HepG2 (cell line): ENCODE data around the gene ENTPD6. TPM values are rescaled to one million over a fixed set of nuclear protein-coding genes. Genes with fewer than 3 reads are reported as not detected.
A peak's percentile ranks its signal among the peaks of the same experiment; 100 is the strongest.

Experiments
- CBFB ChIP-seq: sonication (generic); formaldehyde crosslinking; IDR thresholded peaks from 2 replicates; pipeline ENCODE4 v1.4.0; 2020; ENCODE audit warnings: missing genetic modification reagents
- HNF4G ChIP-seq, 2 experiments: sonication (generic) in 1 of 2; formaldehyde crosslinking in 1 of 2; IDR thresholded peaks; 2 replicates each; pipeline versions ENCODE4 v1.4.0 to v1.6.1; 2011 to 2020; ENCODE audit warnings: borderline replicate concordance in 2 of 2, low read depth in 2 of 2, mild to moderate bottlenecking in 2 of 2, low read length in 1 of 2, missing genetic modification reagents in 1 of 2, moderate library complexity in 1 of 2
- MAZ ChIP-seq, 2 experiments: sonication (generic) in 1 of 2; formaldehyde crosslinking in 1 of 2; IDR thresholded peaks; 2 replicates each; pipeline versions ENCODE4 v1.5.0 to v1.6.1; 2012 to 2020; ENCODE audit warnings: low read depth in 2 of 2, mild to moderate bottlenecking in 2 of 2, borderline replicate concordance in 1 of 2, improper control_type of control experiment in 1 of 2, low read length in 1 of 2, missing genetic modification reagents in 1 of 2, moderate library complexity in 1 of 2
- MED1 ChIP-seq: sonication (generic); formaldehyde crosslinking; IDR thresholded peaks from 2 replicates; pipeline ENCODE4 v1.4.0; 2020; ENCODE audit warnings: missing genetic modification reagents
- PRPF4 ChIP-seq: fragments of 200-400 bp; formaldehyde crosslinking; IDR thresholded peaks from 2 replicates; pipeline ENCODE4 v1.6.1; 2016; ENCODE audit warnings: low read length, low read depth; ENCODE audit not compliant: poor library complexity, severe bottlenecking
- SIX4 ChIP-seq: sonication (generic); formaldehyde crosslinking; IDR thresholded peaks from 2 replicates; pipeline ENCODE4 v1.4.0; 2020; ENCODE audit warnings: missing genetic modification reagents
- TAF1 ChIP-seq: sonication (generic); formaldehyde crosslinking; IDR thresholded peaks from 2 replicates; pipeline ENCODE4 v1.4.0; 2020; ENCODE audit warnings: missing genetic modification reagents
- ZNF12 ChIP-seq: sonication (generic); formaldehyde crosslinking; IDR thresholded peaks from 2 replicates; pipeline ENCODE4 v1.5.0; 2020; ENCODE audit warnings: missing genetic modification reagents
- ZNF224 ChIP-seq: sonication (generic); formaldehyde crosslinking; IDR thresholded peaks from 2 replicates; pipeline ENCODE4 v1.5.0; 2020; ENCODE audit warnings: mild to moderate bottlenecking, missing genetic modification reagents
- ZNF343 ChIP-seq: sonication (generic); formaldehyde crosslinking; IDR thresholded peaks from 2 replicates; pipeline ENCODE4 v1.4.0; 2020; ENCODE audit warnings: mild to moderate bottlenecking, missing genetic modification reagents
- ZNF460 ChIP-seq: sonication (generic); formaldehyde crosslinking; IDR thresholded peaks from 2 replicates; pipeline ENCODE4 v1.5.1; 2020; ENCODE audit warnings: missing genetic modification reagents, mild to moderate bottlenecking, borderline replicate concordance
- ZNF546 ChIP-seq: sonication (generic); formaldehyde crosslinking; conservative IDR thresholded peaks from 2 replicates; pipeline ENCODE4 v1.8.1; 2023; ENCODE audit warnings: mild to moderate bottlenecking, missing genetic modification reagents
- ZNF883 ChIP-seq: sonication (generic); formaldehyde crosslinking; IDR thresholded peaks from 2 replicates; pipeline ENCODE4 v1.5.1; 2020; ENCODE audit warnings: mild to moderate bottlenecking, missing genetic modification reagents; ENCODE audit errors: not compliant biosample characterization
- ZSCAN12 ChIP-seq: sonication (generic); formaldehyde crosslinking; IDR thresholded peaks from 2 replicates; pipeline ENCODE4 v1.9.0; 2021; ENCODE audit warnings: mild to moderate bottlenecking, missing genetic modification reagents
- polyA plus RNA-seq, 8 experiments: library from polyadenylated mRNA; depleted of rRNA in 3 of 8; stranded (reverse) in 7 of 8; unstranded in 1 of 8; fragments of >200 nt; fragmentation: Illumina TruSeq in 4 of 8; extraction: Trizol in 4 of 8; gene quantifications; 2 replicates each; pipeline versions ENCODE4 v1.2.1 to v1.2.3, GENCODE V29; 2011 to 2016; ENCODE audit warnings: low read depth in 4 of 8, missing spikeins in 1 of 8, mixed read lengths in 1 of 8; ENCODE audit not compliant: insufficient read depth in 1 of 8
- total RNA-seq, 5 experiments: library from RNA; depleted of rRNA; stranded (reverse); fragments of >200 nt; fragmentation: Illumina TruSeq; extraction: Trizol; gene quantifications; 2 replicates each; pipeline ENCODE4 v1.2.3, GENCODE V29; 2016; ENCODE audit warnings: low read depth in 1 of 5
- TF ChIP-seq, protein P1 (sequence below): sonication (generic); formaldehyde crosslinking; IDR thresholded peaks from 2 replicates; pipeline ENCODE4 v1.5.1; 2020; ENCODE audit warnings: missing genetic modification reagents, mild to moderate bottlenecking, borderline replicate concordance
- TF ChIP-seq, protein P2 (sequence below): sonication (generic); formaldehyde crosslinking; IDR thresholded peaks from 2 replicates; pipeline ENCODE4 v1.8.1; 2023; ENCODE audit warnings: mild to moderate bottlenecking, missing genetic modification reagents
- TF ChIP-seq, protein P3 (sequence below): sonication (generic); formaldehyde crosslinking; IDR thresholded peaks from 2 replicates; pipeline ENCODE4 v1.5.0; 2020; ENCODE audit warnings: mild to moderate bottlenecking, missing genetic modification reagents
- TF ChIP-seq, protein P4 (sequence below): IDR thresholded peaks from 2 replicates; pipeline ENCODE4 v1.6.1; 2018; ENCODE audit warnings: missing genetic modification reagents
- TF ChIP-seq, protein P5 (sequence below): sonication (generic); formaldehyde crosslinking; IDR thresholded peaks from 2 replicates; pipeline ENCODE4 v1.5.1; 2020; ENCODE audit warnings: missing genetic modification reagents, mild to moderate bottlenecking, borderline replicate concordance
- TF ChIP-seq, protein P6 (sequence below): sonication (generic); formaldehyde crosslinking; IDR thresholded peaks from 2 replicates; pipeline ENCODE4 v1.9.0; 2021; ENCODE audit warnings: missing genetic modification reagents, borderline replicate concordance

ENTPD6 gene
- total and polyA plus RNA-seq, 2 of the 13 experiments (the other 11 are each of a cell fraction or from before 2014, with no cell fraction given) = 164 to 172 TPM

DNA sequence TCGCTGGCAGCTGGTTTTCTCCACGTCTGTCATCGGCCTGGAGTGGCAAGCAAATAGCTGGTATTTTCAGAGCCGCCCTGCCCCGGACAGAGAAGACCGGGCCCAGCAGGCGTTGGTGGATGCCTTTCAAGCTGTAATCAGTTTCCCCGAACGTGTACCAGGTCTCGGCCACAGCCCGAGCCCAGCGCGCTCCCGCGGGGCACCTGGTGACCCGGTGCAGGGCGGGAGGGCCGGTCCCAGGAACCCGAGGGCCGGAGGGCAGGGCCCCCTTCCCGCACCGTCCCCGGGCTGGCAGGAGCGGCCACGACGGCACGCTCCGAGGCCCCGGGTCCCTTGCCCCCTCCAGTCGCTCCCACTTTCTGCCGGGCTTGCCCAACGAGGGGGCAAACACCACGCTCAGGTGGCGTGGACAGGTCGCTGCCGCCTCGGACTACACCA, 52.0 kb downstream of the ENTPD6 start (continued):
- TF ChIP-seq, protein P1, sequence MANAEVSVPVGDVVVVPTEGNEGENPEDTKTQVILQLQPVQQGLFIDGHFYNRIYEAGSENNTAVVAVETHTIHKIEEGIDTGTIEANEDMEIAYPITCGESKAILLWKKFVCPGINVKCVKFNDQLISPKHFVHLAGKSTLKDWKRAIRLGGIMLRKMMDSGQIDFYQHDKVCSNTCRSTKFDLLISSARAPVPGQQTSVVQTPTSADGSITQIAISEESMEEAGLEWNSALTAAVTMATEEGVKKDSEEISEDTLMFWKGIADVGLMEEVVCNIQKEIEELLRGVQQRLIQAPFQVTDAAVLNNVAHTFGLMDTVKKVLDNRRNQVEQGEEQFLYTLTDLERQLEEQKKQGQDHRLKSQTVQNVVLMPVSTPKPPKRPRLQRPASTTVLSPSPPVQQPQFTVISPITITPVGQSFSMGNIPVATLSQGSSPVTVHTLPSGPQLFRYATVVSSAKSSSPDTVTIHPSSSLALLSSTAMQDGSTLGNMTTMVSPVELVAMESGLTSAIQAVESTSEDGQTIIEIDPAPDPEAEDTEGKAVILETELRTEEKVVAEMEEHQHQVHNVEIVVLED (CRISPR knock-in tag) = no peak
- TF ChIP-seq ZNF12 = peak; percentile 10; the same call in 1 of the 2 replicates
- no peak for TF ChIP-seq CBFB
- TF ChIP-seq MED1 (CRISPR knock-in tag) = 0 out of 2 replicates have a peak, but pooled peaks have one; percentile 46
- TF ChIP-seq, protein P2, sequence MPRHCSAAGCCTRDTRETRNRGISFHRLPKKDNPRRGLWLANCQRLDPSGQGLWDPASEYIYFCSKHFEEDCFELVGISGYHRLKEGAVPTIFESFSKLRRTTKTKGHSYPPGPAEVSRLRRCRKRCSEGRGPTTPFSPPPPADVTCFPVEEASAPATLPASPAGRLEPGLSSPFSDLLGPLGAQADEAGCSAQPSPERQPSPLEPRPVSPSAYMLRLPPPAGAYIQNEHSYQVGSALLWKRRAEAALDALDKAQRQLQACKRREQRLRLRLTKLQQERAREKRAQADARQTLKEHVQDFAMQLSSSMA = no peak
- TF ChIP-seq ZNF343 (CRISPR knock-in tag) = no peak
- TF ChIP-seq ZNF883 (CRISPR knock-in tag) = peak; percentile 87
- no peak for TF ChIP-seq TAF1
- TF ChIP-seq ZNF460 (CRISPR knock-in tag) = peak; percentile 28; the same call in 1 of the 2 replicates
- no peak for TF ChIP-seq SIX4
- TF ChIP-seq, protein P3, sequence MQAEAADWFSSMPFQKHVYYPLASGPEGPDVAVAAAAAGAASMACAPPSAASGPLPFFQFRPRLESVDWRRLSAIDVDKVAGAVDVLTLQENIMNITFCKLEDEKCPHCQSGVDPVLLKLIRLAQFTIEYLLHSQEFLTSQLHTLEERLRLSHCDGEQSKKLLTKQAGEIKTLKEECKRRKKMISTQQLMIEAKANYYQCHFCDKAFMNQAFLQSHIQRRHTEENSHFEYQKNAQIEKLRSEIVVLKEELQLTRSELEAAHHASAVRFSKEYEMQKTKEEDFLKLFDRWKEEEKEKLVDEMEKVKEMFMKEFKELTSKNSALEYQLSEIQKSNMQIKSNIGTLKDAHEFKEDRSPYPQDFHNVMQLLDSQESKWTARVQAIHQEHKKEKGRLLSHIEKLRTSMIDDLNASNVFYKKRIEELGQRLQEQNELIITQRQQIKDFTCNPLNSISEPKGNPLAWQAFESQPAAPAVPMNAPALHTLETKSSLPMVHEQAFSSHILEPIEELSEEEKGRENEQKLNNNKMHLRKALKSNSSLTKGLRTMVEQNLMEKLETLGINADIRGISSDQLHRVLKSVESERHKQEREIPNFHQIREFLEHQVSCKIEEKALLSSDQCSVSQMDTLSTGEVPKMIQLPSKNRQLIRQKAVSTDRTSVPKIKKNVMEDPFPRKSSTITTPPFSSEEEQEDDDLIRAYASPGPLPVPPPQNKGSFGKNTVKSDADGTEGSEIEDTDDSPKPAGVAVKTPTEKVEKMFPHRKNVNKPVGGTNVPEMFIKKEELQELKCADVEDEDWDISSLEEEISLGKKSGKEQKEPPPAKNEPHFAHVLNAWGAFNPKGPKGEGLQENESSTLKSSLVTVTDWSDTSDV (CRISPR knock-in tag) = peak; percentile 89; the same call in 1 of the 2 replicates
- no peak for TF ChIP-seq PRPF4
- 0 out of 2 replicates have a peak, but pooled peaks have one; percentile 73 for TF ChIP-seq ZSCAN12 (CRISPR knock-in tag)
- peak; percentile 11; the same call in 1 of the 2 replicates for TF ChIP-seq HNF4G (IDR thresholded peaks at IDR 0.05; ENCODE audit: borderline replicate concordance, low read depth, low read length)
- no peak; the same call in 1 of the 2 replicates for TF ChIP-seq HNF4G (CRISPR knock-in tag; IDR thresholded peaks at IDR 0.05; ENCODE audit: borderline replicate concordance, low read depth)
- TF ChIP-seq, protein P4, sequence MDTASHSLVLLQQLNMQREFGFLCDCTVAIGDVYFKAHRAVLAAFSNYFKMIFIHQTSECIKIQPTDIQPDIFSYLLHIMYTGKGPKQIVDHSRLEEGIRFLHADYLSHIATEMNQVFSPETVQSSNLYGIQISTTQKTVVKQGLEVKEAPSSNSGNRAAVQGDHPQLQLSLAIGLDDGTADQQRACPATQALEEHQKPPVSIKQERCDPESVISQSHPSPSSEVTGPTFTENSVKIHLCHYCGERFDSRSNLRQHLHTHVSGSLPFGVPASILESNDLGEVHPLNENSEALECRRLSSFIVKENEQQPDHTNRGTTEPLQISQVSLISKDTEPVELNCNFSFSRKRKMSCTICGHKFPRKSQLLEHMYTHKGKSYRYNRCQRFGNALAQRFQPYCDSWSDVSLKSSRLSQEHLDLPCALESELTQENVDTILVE = no peak
- peak; percentile 83 for TF ChIP-seq MAZ (IDR thresholded peaks at IDR 0.05; ENCODE audit: borderline replicate concordance, low read depth, low read length)
- TF ChIP-seq MAZ (CRISPR knock-in tag; IDR thresholded peaks at IDR 0.05; ENCODE audit: low read depth) = no peak
- TF ChIP-seq ZNF224 (CRISPR knock-in tag) = peak; percentile 3; the same call in 1 of the 2 replicates
- 0 out of 2 replicates have a peak, but pooled peaks have one; percentile 8 for TF ChIP-seq ZNF546
- TF ChIP-seq, protein P5, sequence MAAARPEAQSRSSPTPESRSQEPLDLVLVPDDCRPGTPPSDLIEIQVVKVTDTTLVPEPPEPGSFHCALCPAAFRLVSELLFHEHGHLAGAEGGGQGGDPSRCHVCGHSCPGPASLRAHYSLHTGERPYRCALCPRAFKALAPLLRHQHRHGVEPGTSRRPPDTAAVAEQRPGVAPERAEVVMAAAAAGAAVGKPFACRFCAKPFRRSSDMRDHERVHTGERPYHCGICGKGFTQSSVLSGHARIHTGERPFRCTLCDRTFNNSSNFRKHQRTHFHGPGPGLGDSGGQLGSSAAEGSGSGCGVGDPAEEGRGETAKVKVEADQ (CRISPR knock-in tag) = peak; percentile 85
- TF ChIP-seq, protein P6, sequence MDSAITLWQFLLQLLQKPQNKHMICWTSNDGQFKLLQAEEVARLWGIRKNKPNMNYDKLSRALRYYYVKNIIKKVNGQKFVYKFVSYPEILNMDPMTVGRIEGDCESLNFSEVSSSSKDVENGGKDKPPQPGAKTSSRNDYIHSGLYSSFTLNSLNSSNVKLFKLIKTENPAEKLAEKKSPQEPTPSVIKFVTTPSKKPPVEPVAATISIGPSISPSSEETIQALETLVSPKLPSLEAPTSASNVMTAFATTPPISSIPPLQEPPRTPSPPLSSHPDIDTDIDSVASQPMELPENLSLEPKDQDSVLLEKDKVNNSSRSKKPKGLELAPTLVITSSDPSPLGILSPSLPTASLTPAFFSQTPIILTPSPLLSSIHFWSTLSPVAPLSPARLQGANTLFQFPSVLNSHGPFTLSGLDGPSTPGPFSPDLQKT (CRISPR knock-in tag) = no peak
